HL-60 (cell line): ENCODE measurements around the gene BANF2.

Experiments
- GABPA ChIP-seq: IDR thresholded peaks from 2 replicates; pipeline ENCODE4 v1.6.1; 2012; ENCODE audit warnings: low read depth
- POLR2AphosphoS5 ChIP-seq: IDR thresholded peaks from 2 replicates; pipeline ENCODE4 v1.6.1; 2012; ENCODE audit warnings: low read depth
- TF ChIP-seq, protein P1 (sequence below): IDR thresholded peaks from one replicate; pipeline ENCODE4 v1.5.1; 2011; ENCODE audit warnings: low read length, control low read depth, inconsistent platforms; ENCODE audit not compliant: insufficient read depth
- TF ChIP-seq, protein P2 (sequence below): IDR thresholded peaks from 2 replicates; pipeline ENCODE4 v1.6.1; 2012; ENCODE audit warnings: low read depth; ENCODE audit not compliant: insufficient replicate concordance

DNA sequence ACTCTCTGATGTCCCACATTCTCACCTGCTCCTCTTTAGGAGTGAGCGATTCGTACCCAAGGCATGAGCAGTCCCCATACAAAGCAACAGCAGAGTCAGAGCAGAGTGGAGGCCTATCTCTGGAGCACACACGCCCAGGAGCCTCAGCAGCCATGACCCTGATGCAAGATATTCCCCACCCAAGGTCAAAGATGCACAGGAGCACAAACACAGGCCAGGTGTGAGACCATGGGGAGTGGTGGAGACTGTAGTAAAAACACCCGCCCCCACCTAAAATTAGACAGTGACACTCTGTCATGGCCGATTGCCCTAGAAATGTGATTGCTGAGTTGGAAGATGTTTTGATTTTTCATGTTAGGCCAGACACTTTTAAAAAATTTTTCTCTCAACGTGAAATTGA, 39.1 kb upstream of the BANF2 start:
- TF ChIP-seq, protein P1, sequence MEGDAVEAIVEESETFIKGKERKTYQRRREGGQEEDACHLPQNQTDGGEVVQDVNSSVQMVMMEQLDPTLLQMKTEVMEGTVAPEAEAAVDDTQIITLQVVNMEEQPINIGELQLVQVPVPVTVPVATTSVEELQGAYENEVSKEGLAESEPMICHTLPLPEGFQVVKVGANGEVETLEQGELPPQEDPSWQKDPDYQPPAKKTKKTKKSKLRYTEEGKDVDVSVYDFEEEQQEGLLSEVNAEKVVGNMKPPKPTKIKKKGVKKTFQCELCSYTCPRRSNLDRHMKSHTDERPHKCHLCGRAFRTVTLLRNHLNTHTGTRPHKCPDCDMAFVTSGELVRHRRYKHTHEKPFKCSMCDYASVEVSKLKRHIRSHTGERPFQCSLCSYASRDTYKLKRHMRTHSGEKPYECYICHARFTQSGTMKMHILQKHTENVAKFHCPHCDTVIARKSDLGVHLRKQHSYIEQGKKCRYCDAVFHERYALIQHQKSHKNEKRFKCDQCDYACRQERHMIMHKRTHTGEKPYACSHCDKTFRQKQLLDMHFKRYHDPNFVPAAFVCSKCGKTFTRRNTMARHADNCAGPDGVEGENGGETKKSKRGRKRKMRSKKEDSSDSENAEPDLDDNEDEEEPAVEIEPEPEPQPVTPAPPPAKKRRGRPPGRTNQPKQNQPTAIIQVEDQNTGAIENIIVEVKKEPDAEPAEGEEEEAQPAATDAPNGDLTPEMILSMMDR: no peak
- TF ChIP-seq, protein P2, sequence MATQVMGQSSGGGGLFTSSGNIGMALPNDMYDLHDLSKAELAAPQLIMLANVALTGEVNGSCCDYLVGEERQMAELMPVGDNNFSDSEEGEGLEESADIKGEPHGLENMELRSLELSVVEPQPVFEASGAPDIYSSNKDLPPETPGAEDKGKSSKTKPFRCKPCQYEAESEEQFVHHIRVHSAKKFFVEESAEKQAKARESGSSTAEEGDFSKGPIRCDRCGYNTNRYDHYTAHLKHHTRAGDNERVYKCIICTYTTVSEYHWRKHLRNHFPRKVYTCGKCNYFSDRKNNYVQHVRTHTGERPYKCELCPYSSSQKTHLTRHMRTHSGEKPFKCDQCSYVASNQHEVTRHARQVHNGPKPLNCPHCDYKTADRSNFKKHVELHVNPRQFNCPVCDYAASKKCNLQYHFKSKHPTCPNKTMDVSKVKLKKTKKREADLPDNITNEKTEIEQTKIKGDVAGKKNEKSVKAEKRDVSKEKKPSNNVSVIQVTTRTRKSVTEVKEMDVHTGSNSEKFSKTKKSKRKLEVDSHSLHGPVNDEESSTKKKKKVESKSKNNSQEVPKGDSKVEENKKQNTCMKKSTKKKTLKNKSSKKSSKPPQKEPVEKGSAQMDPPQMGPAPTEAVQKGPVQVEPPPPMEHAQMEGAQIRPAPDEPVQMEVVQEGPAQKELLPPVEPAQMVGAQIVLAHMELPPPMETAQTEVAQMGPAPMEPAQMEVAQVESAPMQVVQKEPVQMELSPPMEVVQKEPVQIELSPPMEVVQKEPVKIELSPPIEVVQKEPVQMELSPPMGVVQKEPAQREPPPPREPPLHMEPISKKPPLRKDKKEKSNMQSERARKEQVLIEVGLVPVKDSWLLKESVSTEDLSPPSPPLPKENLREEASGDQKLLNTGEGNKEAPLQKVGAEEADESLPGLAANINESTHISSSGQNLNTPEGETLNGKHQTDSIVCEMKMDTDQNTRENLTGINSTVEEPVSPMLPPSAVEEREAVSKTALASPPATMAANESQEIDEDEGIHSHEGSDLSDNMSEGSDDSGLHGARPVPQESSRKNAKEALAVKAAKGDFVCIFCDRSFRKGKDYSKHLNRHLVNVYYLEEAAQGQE: no peak
- TF ChIP-seq POLR2AphosphoS5: no peak
- no peak for TF ChIP-seq GABPA
